ENCODE measurements around the gene EYS. TPM values are rescaled to one million over a fixed set of nuclear protein-coding genes. Genes with fewer than 3 reads are reported as not detected.

EYS gene
- total and polyA plus RNA-seq, 2 of the 13 experiments (the other 11 are each of a cell fraction or from before 2014, with no cell fraction given): 0.04 to 0.07 TPM

DNA sequence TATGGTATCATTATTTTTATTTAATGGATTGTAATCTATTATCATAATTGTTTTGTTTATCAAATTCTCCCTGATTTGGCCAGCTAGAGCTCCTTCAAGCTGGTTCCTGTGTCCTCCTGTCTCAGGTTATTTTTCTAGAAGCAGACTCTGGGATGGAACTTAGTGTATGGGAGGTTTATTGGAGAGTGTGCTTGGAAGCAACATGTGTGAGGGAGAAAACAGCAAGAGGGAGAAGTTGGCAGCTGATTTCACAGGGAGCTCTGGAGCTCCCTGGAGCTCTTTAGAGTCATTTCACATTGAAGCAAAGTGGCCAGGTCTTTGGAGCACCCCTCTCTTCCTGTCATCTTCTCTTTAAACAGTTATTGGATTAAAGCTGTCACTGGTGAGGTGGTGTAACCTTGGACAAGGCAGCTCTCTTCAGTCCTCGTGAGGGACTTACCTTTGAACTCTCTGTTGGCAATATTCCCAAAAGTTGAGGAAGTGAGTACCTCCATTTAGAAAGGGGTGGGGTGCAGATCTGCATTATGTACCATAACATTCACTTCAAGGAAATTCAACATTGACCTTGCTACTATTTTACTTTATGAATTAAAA is 1967.8 kb downstream of the EYS start (continued):
- TF ChIP-seq ZNF790 (CRISPR knock-in tag; IDR thresholded peaks at IDR 0.05; ENCODE audit: borderline replicate concordance) (no peak), RORA (CRISPR knock-in tag; IDR thresholded peaks at IDR 0.05) (no peak), FOXO1 (CRISPR knock-in tag; IDR thresholded peaks at IDR 0.05) (peak; percentile 22; the same call in 1 of the 2 replicates), ZNF124 (CRISPR knock-in tag; IDR thresholded peaks at IDR 0.05) (no peak), TCF12 (IDR thresholded peaks at IDR 0.05) (no peak), TCF12 (CRISPR knock-in tag; IDR thresholded peaks at IDR 0.05) (no peak), MED1 (CRISPR knock-in tag; IDR thresholded peaks at IDR 0.05) (peak; percentile 61), NFE2L2 (IDR thresholded peaks at IDR 0.05; ENCODE audit: low read length) (no peak), IRX3 (CRISPR knock-in tag; IDR thresholded peaks at IDR 0.05; ENCODE audit: borderline replicate concordance, low read depth) (no peak), ZHX1 (CRISPR knock-in tag; IDR thresholded peaks at IDR 0.05; ENCODE audit: low read depth) (no peak), TAF15 (IDR thresholded peaks at IDR 0.05; ENCODE audit: low read depth, low read length, poor library complexity, severe bottlenecking) (no peak), KAT7 (CRISPR knock-in tag; IDR thresholded peaks at IDR 0.05; ENCODE audit: borderline replicate concordance) (no peak), KLF6 (CRISPR knock-in tag; IDR thresholded peaks at IDR 0.05) (no peak), ZNF607 (CRISPR knock-in tag; IDR thresholded peaks at IDR 0.05; ENCODE audit: borderline replicate concordance) (no peak), ZNF75D (CRISPR knock-in tag; IDR thresholded peaks at IDR 0.05; ENCODE audit: borderline replicate concordance) (no peak), DMTF1 (CRISPR knock-in tag; IDR thresholded peaks at IDR 0.05) (no peak), SAP130 (CRISPR knock-in tag; IDR thresholded peaks at IDR 0.05; ENCODE audit: low read depth) (peak; percentile 64), ZBTB3 (CRISPR knock-in tag; IDR thresholded peaks at IDR 0.05; ENCODE audit: borderline replicate concordance, low read depth) (no peak)
- TF ChIP-seq, protein P1, sequence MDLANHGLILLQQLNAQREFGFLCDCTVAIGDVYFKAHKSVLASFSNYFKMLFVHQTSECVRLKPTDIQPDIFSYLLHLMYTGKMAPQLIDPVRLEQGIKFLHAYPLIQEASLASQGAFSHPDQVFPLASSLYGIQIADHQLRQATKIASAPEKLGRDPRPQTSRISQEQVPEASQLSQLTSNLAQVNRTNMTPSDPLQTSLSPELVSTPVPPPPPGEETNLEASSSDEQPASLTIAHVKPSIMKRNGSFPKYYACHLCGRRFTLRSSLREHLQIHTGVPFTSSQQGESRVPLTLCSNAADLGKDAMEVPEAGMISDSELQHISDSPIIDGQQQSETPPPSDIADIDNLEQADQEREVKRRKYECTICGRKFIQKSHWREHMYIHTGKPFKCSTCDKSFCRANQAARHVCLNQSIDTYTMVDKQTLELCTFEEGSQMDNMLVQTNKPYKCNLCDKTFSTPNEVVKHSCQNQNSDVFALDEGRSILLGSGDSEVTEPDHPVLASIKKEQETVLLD (CRISPR knock-in tag; IDR thresholded peaks at IDR 0.05; ENCODE audit: low read depth): no peak
- TF ChIP-seq, protein P2, sequence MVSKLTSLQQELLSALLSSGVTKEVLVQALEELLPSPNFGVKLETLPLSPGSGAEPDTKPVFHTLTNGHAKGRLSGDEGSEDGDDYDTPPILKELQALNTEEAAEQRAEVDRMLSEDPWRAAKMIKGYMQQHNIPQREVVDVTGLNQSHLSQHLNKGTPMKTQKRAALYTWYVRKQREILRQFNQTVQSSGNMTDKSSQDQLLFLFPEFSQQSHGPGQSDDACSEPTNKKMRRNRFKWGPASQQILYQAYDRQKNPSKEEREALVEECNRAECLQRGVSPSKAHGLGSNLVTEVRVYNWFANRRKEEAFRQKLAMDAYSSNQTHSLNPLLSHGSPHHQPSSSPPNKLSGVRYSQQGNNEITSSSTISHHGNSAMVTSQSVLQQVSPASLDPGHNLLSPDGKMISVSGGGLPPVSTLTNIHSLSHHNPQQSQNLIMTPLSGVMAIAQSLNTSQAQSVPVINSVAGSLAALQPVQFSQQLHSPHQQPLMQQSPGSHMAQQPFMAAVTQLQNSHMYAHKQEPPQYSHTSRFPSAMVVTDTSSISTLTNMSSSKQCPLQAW (CRISPR knock-in tag; IDR thresholded peaks at IDR 0.05): peak; percentile 52
- TF ChIP-seq, protein P3, sequence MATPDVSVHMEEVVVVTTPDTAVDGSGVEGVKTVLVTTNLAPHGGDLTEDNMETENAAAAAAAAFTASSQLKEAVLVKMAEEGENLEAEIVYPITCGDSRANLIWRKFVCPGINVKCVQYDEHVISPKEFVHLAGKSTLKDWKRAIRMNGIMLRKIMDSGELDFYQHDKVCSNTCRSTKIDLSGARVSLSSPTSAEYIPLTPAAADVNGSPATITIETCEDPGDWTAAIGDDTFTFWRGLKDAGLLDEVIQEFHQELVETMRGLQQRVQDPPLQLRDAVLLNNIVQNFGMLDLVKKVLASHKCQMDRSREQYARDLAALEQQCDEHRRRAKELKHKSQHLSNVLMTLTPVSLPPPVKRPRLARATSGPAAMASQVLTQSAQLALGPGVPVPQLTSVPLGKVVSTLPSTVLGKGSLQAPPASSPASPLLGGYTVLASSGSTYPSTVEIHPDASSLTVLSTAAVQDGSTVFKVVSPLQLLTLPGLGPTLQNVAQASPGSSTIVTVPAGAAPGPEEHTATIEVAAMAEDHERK (CRISPR knock-in tag; IDR thresholded peaks at IDR 0.05; ENCODE audit: low read depth): no peak

Data from HepG2 (cell line).